ENCODE data around the gene GPRC5C.
"Not testable (repeated sequence)": the region's sequence is repeated elsewhere in the genome, so short reads cannot be mapped to it uniquely, and the experiment has no call there.

GPRC5C gene

GRCh38 chr17:74394977-74395376 is 36.9 kb upstream of the GPRC5C start:
- TF ChIP-seq CTCF (IDR thresholded peaks at IDR 0.05; ENCODE audit: extremely low read depth, missing control alignments) = no peak
- DNase-seq (ENCODE audit: low spot score) = no peak

GRCh38 chr17:74396567-74396966 is 35.3 kb upstream of the GPRC5C start:
- no peak for TF ChIP-seq CTCF (IDR thresholded peaks at IDR 0.05; ENCODE audit: extremely low read depth, missing control alignments)
- no peak for DNase-seq (ENCODE audit: low spot score)

- DNase-seq (ENCODE audit: low spot score) = no peak
- TF ChIP-seq CTCF (IDR thresholded peaks at IDR 0.05; ENCODE audit: extremely low read depth, missing control alignments) = no peak
Measured at GRCh38 chr17:74402048-74402447, 29.8 kb upstream of the GPRC5C start.

- no peak for DNase-seq (ENCODE audit: low spot score)
Measured at GRCh38 chr17:74403512-74404137, 28.3 kb upstream of the GPRC5C start.

GRCh38 chr17:74404218-74404617 is 27.7 kb upstream of the GPRC5C start:
- no peak for TF ChIP-seq CTCF (IDR thresholded peaks at IDR 0.05; ENCODE audit: extremely low read depth, missing control alignments)

More at GRCh38 chr17:74403512-74404137, 28.3 kb upstream of the GPRC5C start:
- TF ChIP-seq CTCF (IDR thresholded peaks at IDR 0.05; ENCODE audit: extremely low read depth, missing control alignments) = no peak

GRCh38 chr17:74404789-74405188 is 27.1 kb upstream of the GPRC5C start:
- TF ChIP-seq CTCF (IDR thresholded peaks at IDR 0.05; ENCODE audit: extremely low read depth, missing control alignments) = no peak
- no peak for DNase-seq (ENCODE audit: low spot score)

More at GRCh38 chr17:74404218-74404617, 27.7 kb upstream of the GPRC5C start:
- no peak for DNase-seq (ENCODE audit: low spot score)

- not testable (repeated sequence) for DNase-seq (ENCODE audit: low spot score)
Measured at GRCh38 chr17:74405311-74405710, 26.6 kb upstream of the GPRC5C start.

- TF ChIP-seq CTCF (IDR thresholded peaks at IDR 0.05; ENCODE audit: extremely low read depth, missing control alignments) = no peak
- no peak for DNase-seq (ENCODE audit: low spot score)
Measured at GRCh38 chr17:74407384-74407783, 24.5 kb upstream of the GPRC5C start.

All from GM20000 (cell line).